ENCODE measurements around the gene METTL2B.
"Not testable (repeated sequence)": the region's sequence is repeated elsewhere in the genome, so short reads cannot be mapped to it uniquely, and the experiment has no call there.

The METTL2B gene

DNA sequence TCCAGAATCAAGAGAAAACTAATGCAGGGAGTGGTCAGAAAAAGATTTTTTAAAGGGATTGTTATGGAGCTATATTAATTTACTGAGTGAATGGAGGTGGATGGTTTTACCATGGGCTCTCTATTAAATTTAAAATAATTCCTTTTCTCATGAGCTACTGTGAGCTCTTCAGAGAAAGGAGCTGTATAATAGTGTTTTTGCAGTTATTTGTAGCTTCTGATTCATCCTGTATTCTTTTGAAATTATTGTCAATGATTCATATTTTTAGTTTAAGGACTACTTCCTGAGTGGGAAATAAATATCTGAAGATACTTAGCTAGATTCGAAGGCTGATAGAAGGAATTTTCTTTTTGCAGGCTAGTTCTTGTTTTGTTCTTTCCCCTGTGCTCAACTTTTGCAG is 56.4 kb downstream of the METTL2B start:
- H3K4me3 ChIP-seq (ENCODE audit: low read length, poor library complexity, severe bottlenecking) = peak overlapping the region; percentile 90
- H3K9me2 ChIP-seq (replicated peaks; ENCODE audit: low read depth, low read length); H3K36me3 ChIP-seq (ENCODE audit: insufficient read depth, low read length); H2AFZ ChIP-seq (ENCODE audit: low read length); H3K27me3 ChIP-seq (ENCODE audit: insufficient read depth, low read length, poor library complexity, severe bottlenecking); H3K9me3 ChIP-seq (ENCODE audit: insufficient read depth, low read depth, low read length); H3F3A ChIP-seq (ENCODE audit: low read depth): not testable (repeated sequence)
- H3K4me1 ChIP-seq (ENCODE audit: insufficient read depth, low read length, poor library complexity, severe bottlenecking) = peaks cover 14% of the 10 kb centered on the region
- peaks cover 29% of the 10 kb centered on the region for H4K20me1 ChIP-seq (ENCODE audit: insufficient read depth, low read length, poor library complexity, severe bottlenecking)
- peaks cover 77% of the 10 kb centered on the region for H3K79me2 ChIP-seq (ENCODE audit: insufficient read depth, low read length)
- peak overlapping the region; percentile 83 for H3K9ac ChIP-seq (ENCODE audit: low read depth, low read length, poor library complexity, severe bottlenecking)
- peak overlapping the region; percentile 92 for H3K4me2 ChIP-seq (ENCODE audit: low read depth, low read length, poor library complexity, severe bottlenecking)

DNA sequence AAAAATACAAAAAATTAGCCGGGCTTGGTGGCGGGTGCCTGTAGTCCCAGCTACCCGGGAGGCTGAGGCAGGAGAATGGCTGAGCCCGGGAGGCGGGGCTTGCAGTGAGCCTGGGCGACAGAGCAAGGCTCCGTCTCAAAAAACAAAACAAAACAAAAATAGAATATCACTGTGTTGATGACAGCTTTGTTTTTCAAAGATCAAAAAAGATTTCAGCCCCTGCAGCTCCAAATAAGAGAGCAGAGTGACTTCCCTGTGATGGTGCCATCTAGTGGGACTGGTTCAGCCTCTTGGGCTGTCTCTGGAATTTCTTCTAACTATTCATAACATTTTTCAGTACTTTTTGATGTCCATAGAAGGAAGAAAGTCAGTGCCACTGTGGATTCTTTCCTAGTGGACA is 60.9 kb downstream of the METTL2B start:
- not testable (repeated sequence) for H3F3A ChIP-seq (ENCODE audit: low read depth); H3K9me3 ChIP-seq (ENCODE audit: insufficient read depth, low read depth, low read length); H3K9me2 ChIP-seq (replicated peaks; ENCODE audit: low read depth, low read length); H3K4me3 ChIP-seq (ENCODE audit: low read length, poor library complexity, severe bottlenecking); H3K36me3 ChIP-seq (ENCODE audit: insufficient read depth, low read length); H3K27me3 ChIP-seq (ENCODE audit: insufficient read depth, low read length, poor library complexity, severe bottlenecking); H2AFZ ChIP-seq (ENCODE audit: low read length); H3K9ac ChIP-seq (ENCODE audit: low read depth, low read length, poor library complexity, severe bottlenecking)
- Histone ChIP-seq H3K79me2 (ENCODE audit: insufficient read depth, low read length) (peaks cover 93% of the 10 kb centered on the region), H3K4me2 (ENCODE audit: low read depth, low read length, poor library complexity, severe bottlenecking) (peak overlapping the region; percentile 37), H4K20me1 (ENCODE audit: insufficient read depth, low read length, poor library complexity, severe bottlenecking) (peaks cover 42% of the 10 kb centered on the region), H3K4me1 (ENCODE audit: insufficient read depth, low read length, poor library complexity, severe bottlenecking) (peaks cover 15% of the 10 kb centered on the region)
- TF ChIP-seq, protein P1, sequence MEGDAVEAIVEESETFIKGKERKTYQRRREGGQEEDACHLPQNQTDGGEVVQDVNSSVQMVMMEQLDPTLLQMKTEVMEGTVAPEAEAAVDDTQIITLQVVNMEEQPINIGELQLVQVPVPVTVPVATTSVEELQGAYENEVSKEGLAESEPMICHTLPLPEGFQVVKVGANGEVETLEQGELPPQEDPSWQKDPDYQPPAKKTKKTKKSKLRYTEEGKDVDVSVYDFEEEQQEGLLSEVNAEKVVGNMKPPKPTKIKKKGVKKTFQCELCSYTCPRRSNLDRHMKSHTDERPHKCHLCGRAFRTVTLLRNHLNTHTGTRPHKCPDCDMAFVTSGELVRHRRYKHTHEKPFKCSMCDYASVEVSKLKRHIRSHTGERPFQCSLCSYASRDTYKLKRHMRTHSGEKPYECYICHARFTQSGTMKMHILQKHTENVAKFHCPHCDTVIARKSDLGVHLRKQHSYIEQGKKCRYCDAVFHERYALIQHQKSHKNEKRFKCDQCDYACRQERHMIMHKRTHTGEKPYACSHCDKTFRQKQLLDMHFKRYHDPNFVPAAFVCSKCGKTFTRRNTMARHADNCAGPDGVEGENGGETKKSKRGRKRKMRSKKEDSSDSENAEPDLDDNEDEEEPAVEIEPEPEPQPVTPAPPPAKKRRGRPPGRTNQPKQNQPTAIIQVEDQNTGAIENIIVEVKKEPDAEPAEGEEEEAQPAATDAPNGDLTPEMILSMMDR (conservative IDR thresholded peaks at IDR 0.05; ENCODE audit: low read length) = peak; percentile 45

DNA sequence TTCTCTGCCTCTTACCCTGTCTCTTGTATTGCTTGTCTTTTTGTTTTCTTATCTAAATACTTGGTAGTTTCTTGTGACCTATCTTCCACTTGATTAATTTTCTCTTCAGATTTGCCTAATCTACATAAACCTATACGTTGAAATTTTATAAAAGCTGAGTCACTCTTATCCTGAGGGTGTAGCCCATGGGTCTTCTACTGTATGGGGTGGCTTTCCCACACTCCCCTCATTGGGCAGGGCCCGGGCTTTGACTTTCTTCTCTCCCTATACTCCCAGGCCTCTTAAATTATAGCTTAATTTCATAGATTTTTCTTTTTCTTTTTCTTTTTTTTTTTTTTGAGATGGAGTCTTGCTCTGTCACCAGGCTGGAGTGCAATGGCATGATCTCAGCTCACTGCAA is 66.0 kb downstream of the METTL2B start:
- H3K4me2 ChIP-seq (ENCODE audit: low read depth, low read length, poor library complexity, severe bottlenecking); H3K4me3 ChIP-seq (ENCODE audit: low read length, poor library complexity, severe bottlenecking); H2AFZ ChIP-seq (ENCODE audit: low read length); H3K9me3 ChIP-seq (ENCODE audit: insufficient read depth, low read depth, low read length); H3K9me2 ChIP-seq (replicated peaks; ENCODE audit: low read depth, low read length); H3F3A ChIP-seq (ENCODE audit: low read depth); H3K9ac ChIP-seq (ENCODE audit: low read depth, low read length, poor library complexity, severe bottlenecking); H3K27me3 ChIP-seq (ENCODE audit: insufficient read depth, low read length, poor library complexity, severe bottlenecking); H3K4me1 ChIP-seq (ENCODE audit: insufficient read depth, low read length, poor library complexity, severe bottlenecking): not testable (repeated sequence)
- peaks cover 29% of the 10 kb centered on the region; the same call in 1 of the 2 replicates for H3K36me3 ChIP-seq (ENCODE audit: insufficient read depth, low read length)
- H3K79me2 ChIP-seq (ENCODE audit: insufficient read depth, low read length) = peaks cover 90% of the 10 kb centered on the region
- peaks cover 51% of the 10 kb centered on the region for H4K20me1 ChIP-seq (ENCODE audit: insufficient read depth, low read length, poor library complexity, severe bottlenecking)

DNA sequence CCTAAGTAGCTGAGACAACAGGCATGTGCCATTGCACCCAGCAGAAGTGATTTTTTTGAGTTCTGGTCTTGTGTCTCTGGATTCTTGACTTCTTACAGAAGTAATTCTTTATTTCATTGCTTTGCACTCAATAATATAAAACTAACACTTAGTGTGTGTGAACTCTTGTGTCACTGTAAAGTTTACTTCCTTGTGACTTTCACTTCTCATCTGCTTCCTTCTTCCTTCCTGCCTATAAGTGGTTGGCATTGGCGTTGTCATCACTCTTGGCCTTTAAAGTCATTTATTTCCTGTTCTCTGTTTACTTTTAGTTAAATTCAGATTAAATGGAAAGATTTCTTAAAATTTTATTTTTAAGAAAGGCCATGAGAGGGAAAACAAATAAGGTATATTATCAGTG is 66.8 kb downstream of the METTL2B start:
- H4K20me1 ChIP-seq (ENCODE audit: insufficient read depth, low read length, poor library complexity, severe bottlenecking) = peaks cover 48% of the 10 kb centered on the region
- not testable (repeated sequence) for H3K4me1 ChIP-seq (ENCODE audit: insufficient read depth, low read length, poor library complexity, severe bottlenecking); H3K4me2 ChIP-seq (ENCODE audit: low read depth, low read length, poor library complexity, severe bottlenecking); H3K9me2 ChIP-seq (replicated peaks; ENCODE audit: low read depth, low read length); H3K9me3 ChIP-seq (ENCODE audit: insufficient read depth, low read depth, low read length); H3K27me3 ChIP-seq (ENCODE audit: insufficient read depth, low read length, poor library complexity, severe bottlenecking); H2AFZ ChIP-seq (ENCODE audit: low read length); H3K4me3 ChIP-seq (ENCODE audit: low read length, poor library complexity, severe bottlenecking); H3K9ac ChIP-seq (ENCODE audit: low read depth, low read length, poor library complexity, severe bottlenecking); H3F3A ChIP-seq (ENCODE audit: low read depth)
- H3K36me3 ChIP-seq (ENCODE audit: insufficient read depth, low read length) = peaks cover 31% of the 10 kb centered on the region; the same call in 1 of the 2 replicates
- peaks cover 91% of the 10 kb centered on the region for H3K79me2 ChIP-seq (ENCODE audit: insufficient read depth, low read length)

DNA sequence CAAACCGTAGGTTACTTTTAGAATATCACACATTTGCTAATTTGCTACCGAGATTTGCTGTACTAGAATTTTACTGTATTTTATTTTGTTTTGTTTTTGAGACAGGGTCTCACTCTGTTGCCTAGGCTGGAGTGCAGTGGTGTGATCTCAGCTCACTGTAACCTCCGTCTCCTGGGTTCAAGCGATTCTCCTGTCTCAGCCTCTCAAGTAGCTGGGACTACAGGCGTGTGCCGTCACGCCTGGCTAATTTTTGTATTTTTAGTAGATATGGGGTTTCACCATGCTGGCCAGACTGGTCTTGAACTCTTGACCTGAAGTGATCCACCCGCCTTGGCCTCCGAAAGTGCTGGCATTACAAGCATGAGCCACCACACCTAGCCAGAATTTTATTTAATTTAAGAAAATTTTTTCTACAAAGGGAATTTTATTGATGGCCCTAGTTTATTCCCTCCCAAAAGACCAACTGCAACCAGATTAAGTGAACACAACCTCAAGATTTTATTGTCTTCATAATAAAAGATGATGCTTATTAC is 69.8 kb downstream of the METTL2B start:
- Histone ChIP-seq H3K36me3 (ENCODE audit: insufficient read depth, low read length) (peaks cover 33% of the 10 kb centered on the region; the same call in 1 of the 2 replicates), H4K20me1 (ENCODE audit: insufficient read depth, low read length, poor library complexity, severe bottlenecking) (peaks cover 44% of the 10 kb centered on the region), H3K79me2 (ENCODE audit: insufficient read depth, low read length) (peaks cover 82% of the 10 kb centered on the region)
- H3K27me3 ChIP-seq (ENCODE audit: insufficient read depth, low read length, poor library complexity, severe bottlenecking); H3K9ac ChIP-seq (ENCODE audit: low read depth, low read length, poor library complexity, severe bottlenecking); H3K9me3 ChIP-seq (ENCODE audit: insufficient read depth, low read depth, low read length); H3K4me3 ChIP-seq (ENCODE audit: low read length, poor library complexity, severe bottlenecking); H3F3A ChIP-seq (ENCODE audit: low read depth); H2AFZ ChIP-seq (ENCODE audit: low read length); H3K4me2 ChIP-seq (ENCODE audit: low read depth, low read length, poor library complexity, severe bottlenecking); H3K4me1 ChIP-seq (ENCODE audit: insufficient read depth, low read length, poor library complexity, severe bottlenecking); H3K9me2 ChIP-seq (replicated peaks; ENCODE audit: low read depth, low read length): not testable (repeated sequence)
